SU-DHL-6 (cell line): ENCODE results near the gene KCNT2.

Experiments used
- H2AFZ ChIP-seq: fragments of 200-600 bp; sonication (generic); 2 replicates; pipeline ENCODE4 v1.6.1; 2014; ENCODE audit warnings: low read depth, mild to moderate bottlenecking, moderate library complexity, mixed read lengths, antibody characterized with exemption, low read length; ENCODE audit not compliant: severe bottlenecking
- H3F3A ChIP-seq: fragments of 200-600 bp; shearing (Covaris generic); 2 replicates; pipeline ENCODE4 v1.6.0; 2016; ENCODE audit warnings: antibody characterized with exemption, mild to moderate bottlenecking; ENCODE audit not compliant: insufficient read depth
- H3K27ac ChIP-seq: fragments of 200-600 bp; sonication (generic); 2 replicates; pipeline ENCODE4 v1.5.1; 2016; ENCODE audit warnings: low read depth, mild to moderate bottlenecking, low read length, moderate library complexity, mixed read lengths
- H3K27me3 ChIP-seq: fragments of 200-600 bp; sonication (generic), shearing (Covaris generic); 2 replicates; pipeline ENCODE4 v1.6.0; 2014; ENCODE audit warnings: mild to moderate bottlenecking, low read length
- H3K36me3 ChIP-seq: fragments of 200-600 bp; sonication (generic); 2 replicates; pipeline ENCODE4 v1.6.1; 2014; ENCODE audit warnings: mild to moderate bottlenecking, low read length, mixed read lengths
- H3K4me2 ChIP-seq: fragments of 300-600, 200-600 bp; shearing (Covaris generic), sonication (generic); 2 replicates; pipeline ENCODE4 v1.6.0; 2014; ENCODE audit warnings: low read length, low read depth, mild to moderate bottlenecking; ENCODE audit not compliant: poor library complexity, severe bottlenecking
- H3K4me3 ChIP-seq: fragments of 200-600 bp; sonication (generic); 2 replicates; pipeline ENCODE4 v1.5.1; 2014; ENCODE audit warnings: antibody characterized with exemption, low read length, mild to moderate bottlenecking, mixed read lengths; ENCODE audit not compliant: insufficient read depth, poor library complexity, severe bottlenecking
- H3K79me2 ChIP-seq: fragments of 200-600 bp; sonication (generic); 2 replicates; pipeline ENCODE4 v1.6.1; 2014; ENCODE audit warnings: mild to moderate bottlenecking, low read length, moderate library complexity; ENCODE audit not compliant: insufficient read depth
- H3K9ac ChIP-seq: fragments of 200-600 bp; sonication (generic); 2 replicates; pipeline ENCODE4 v1.7.0; 2014; ENCODE audit warnings: mild to moderate bottlenecking, low read length
- H3K9me2 ChIP-seq: fragments of 200-600 bp; sonication (generic); replicated peaks from 2 replicates; pipeline ENCODE4 v1.6.1; 2014; ENCODE audit warnings: low read length; ENCODE audit not compliant: insufficient read depth
- H3K9me3 ChIP-seq: fragments of 200-600 bp; sonication (generic); 2 replicates; pipeline ENCODE4 v1.6.1; 2014; ENCODE audit warnings: low read length, mixed read lengths; ENCODE audit not compliant: insufficient read depth
- H4K20me1 ChIP-seq: fragments of 200-600 bp; sonication (generic); 2 replicates; pipeline ENCODE4 v1.6.1; 2014; ENCODE audit warnings: low read depth, mild to moderate bottlenecking, antibody characterized with exemption, low read length, moderate library complexity, mixed read lengths
- EZH2phosphoT487 ChIP-seq: fragments of 200-600 bp; sonication (generic), shearing (Covaris generic); conservative IDR thresholded peaks from 2 replicates; pipeline ENCODE4 v1.6.1; 2018; ENCODE audit warnings: mild to moderate bottlenecking, antibody characterized with exemption, low read length, moderate library complexity, mixed read lengths
- TF ChIP-seq, protein P1 (sequence below): fragments of 200-600 bp; sonication (generic); IDR thresholded peaks from one replicate; pipeline ENCODE4 v1.5.1; 2017; ENCODE audit warnings: antibody characterized with exemption, mild to moderate bottlenecking, low read length, moderate library complexity; ENCODE audit not compliant: insufficient read depth, poor library complexity, severe bottlenecking

KCNT2 gene

DNA sequence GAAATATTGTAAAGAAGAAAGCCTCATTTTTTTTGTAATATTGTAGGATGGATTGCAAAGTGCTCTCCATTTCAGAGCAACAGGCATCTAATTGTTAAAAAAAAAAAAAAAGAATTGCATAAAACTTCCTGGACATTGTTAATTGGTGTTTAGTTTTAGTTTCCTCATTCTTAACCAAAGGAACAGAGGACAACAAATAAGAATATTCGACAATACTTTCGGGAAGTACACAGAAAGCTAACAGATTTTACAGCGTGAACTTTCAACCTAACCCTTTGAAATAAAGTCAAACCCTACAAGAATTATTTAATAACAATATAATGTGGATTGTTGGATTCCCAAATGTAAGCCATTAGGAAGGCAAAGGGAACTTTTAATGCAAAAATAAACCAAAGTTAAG is 284.4 kb downstream of the KCNT2 start:
- no peak overlapping the region for H3K9ac ChIP-seq
- H4K20me1 ChIP-seq: no peaks in the 10 kb centered on the region
- no peaks in the 10 kb centered on the region for H3K9me3 ChIP-seq
- H2AFZ ChIP-seq: no peak overlapping the region
- TF ChIP-seq EZH2phosphoT487: no peak
- TF ChIP-seq, protein P1, sequence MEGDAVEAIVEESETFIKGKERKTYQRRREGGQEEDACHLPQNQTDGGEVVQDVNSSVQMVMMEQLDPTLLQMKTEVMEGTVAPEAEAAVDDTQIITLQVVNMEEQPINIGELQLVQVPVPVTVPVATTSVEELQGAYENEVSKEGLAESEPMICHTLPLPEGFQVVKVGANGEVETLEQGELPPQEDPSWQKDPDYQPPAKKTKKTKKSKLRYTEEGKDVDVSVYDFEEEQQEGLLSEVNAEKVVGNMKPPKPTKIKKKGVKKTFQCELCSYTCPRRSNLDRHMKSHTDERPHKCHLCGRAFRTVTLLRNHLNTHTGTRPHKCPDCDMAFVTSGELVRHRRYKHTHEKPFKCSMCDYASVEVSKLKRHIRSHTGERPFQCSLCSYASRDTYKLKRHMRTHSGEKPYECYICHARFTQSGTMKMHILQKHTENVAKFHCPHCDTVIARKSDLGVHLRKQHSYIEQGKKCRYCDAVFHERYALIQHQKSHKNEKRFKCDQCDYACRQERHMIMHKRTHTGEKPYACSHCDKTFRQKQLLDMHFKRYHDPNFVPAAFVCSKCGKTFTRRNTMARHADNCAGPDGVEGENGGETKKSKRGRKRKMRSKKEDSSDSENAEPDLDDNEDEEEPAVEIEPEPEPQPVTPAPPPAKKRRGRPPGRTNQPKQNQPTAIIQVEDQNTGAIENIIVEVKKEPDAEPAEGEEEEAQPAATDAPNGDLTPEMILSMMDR: no peak
- H3K36me3 ChIP-seq: no peaks in the 10 kb centered on the region
- no peaks in the 10 kb centered on the region for H3F3A ChIP-seq
- H3K4me3 ChIP-seq: no peak overlapping the region
- H3K4me2 ChIP-seq: no peak overlapping the region
- no peaks in the 10 kb centered on the region for H3K9me2 ChIP-seq
- H3K27ac ChIP-seq: no peak overlapping the region
- no peaks in the 10 kb centered on the region for H3K79me2 ChIP-seq
- no peaks in the 10 kb centered on the region for H3K27me3 ChIP-seq

DNA sequence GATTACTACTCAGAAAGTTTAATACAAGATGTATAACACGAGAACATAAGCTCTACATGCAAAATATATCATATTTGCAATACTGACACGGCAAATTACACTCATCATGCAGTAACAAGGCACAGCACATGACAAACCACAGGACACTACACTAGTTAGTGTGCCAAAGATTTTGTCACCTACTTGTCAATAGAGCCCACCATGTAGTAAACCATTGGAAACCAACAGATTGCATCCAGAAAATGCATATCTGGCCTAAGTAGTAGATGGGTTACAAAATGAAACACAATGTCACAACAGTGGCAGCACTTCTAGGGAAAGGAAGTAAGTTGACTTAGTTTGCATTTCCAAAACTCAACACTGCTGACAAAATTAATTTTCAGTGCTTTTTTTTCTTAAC is 288.9 kb downstream of the KCNT2 start:
- H3K27ac ChIP-seq: no peak overlapping the region
- no peaks in the 10 kb centered on the region for H3F3A ChIP-seq
- H3K9ac ChIP-seq: no peak overlapping the region
- H2AFZ ChIP-seq: no peak overlapping the region
- TF ChIP-seq, protein P1: no peak
- TF ChIP-seq EZH2phosphoT487: no peak
- no peaks in the 10 kb centered on the region for H3K9me2 ChIP-seq
- H3K27me3 ChIP-seq: no peaks in the 10 kb centered on the region
- no peaks in the 10 kb centered on the region for H3K9me3 ChIP-seq
- no peak overlapping the region for H3K4me3 ChIP-seq
- H3K4me2 ChIP-seq: no peak overlapping the region
- H3K36me3 ChIP-seq: no peaks in the 10 kb centered on the region
- H4K20me1 ChIP-seq: no peaks in the 10 kb centered on the region
- H3K79me2 ChIP-seq: no peaks in the 10 kb centered on the region

DNA sequence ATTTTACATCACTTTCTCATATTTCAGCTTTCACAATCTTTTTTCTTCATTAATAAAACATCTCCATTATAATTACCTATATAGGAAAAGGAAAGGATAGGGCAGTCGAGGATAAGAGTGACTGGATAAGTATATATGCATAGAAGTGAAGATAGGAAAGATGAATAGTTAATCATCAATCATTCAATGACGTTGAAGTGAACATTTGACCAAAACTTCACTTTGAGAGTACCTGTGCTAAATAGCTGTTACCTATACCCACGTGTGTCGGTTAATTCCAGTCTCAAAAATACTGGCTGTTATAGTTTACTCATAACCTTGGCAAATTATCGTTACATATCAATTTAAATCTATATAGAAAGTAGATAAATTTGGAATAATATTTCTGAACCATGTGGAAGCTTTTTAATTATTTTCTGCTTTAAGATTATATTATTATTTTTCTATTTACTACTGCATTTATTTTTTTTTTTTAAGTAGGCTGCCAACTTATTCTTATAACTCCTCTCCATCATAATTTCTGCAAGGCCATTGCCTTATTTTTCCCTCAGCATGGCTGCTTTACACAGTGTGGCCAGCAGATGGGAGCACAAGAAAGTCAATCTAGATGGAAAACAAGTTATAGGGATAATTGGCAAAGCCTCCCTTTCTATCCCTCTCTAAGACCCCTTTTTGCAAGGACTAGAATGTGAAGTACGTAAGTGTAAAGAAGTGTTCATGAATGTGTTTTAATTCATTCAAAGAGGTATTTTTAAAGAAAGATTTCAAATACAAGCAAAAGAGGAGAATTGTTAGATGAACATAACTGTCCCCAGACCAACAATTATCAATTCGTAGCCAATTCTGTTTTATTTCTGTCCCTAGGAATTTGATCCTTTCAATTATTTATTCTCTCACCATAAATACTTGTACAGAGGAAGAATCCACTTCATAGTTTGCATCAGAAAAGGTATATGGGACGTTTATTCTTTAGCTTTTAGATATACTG is 290.4 kb downstream of the KCNT2 start:
- Histone ChIP-seq H3K9ac (no peak overlapping the region), H3K4me3 (no peak overlapping the region), H3F3A (no peaks in the 10 kb centered on the region), H3K9me2 (no peaks in the 10 kb centered on the region), H4K20me1 (no peaks in the 10 kb centered on the region), H3K27ac (no peak overlapping the region), H3K4me2 (no peak overlapping the region), H3K36me3 (no peaks in the 10 kb centered on the region), H3K9me3 (no peaks in the 10 kb centered on the region), H2AFZ (peak overlapping the region; percentile 52), H3K79me2 (no peaks in the 10 kb centered on the region), H3K27me3 (no peaks in the 10 kb centered on the region)
- TF ChIP-seq, protein P1: peak; percentile 58
- TF ChIP-seq EZH2phosphoT487: no peak
